ENCODE measurements around the gene CD44. TPM values are rescaled to one million over a fixed set of nuclear protein-coding genes. Genes with fewer than 3 reads are reported as not detected.

Gene CD44
- total RNA-seq, 1 experiment from 2014 or later = 667 TPM

GRCh38 chr11:35237351-35237750, 98.4 kb downstream of the CD44 start:
- DNase-seq (ENCODE audit: low read depth) = no peak

- DNase-seq (ENCODE audit: low read depth) = peak; percentile 45
Observed at GRCh38 chr11:35237860-35238715, 99.1 kb downstream of the CD44 start.

GRCh38 chr11:35238882-35239281, 99.9 kb downstream of the CD44 start:
- no peak for DNase-seq (ENCODE audit: low read depth)

GRCh38 chr11:35239471-35240075, 100.6 kb downstream of the CD44 start:
- DNase-seq (ENCODE audit: low read depth) = no peak

- DNase-seq (ENCODE audit: low read depth) = no peak
Observed at GRCh38 chr11:35241083-35241482, 102.1 kb downstream of the CD44 start.

- no peak for DNase-seq (ENCODE audit: low read depth)
Observed at GRCh38 chr11:35241531-35241930, 102.6 kb downstream of the CD44 start.

GRCh38 chr11:35242412-35243242, 103.7 kb downstream of the CD44 start:
- peak; percentile 69 for DNase-seq (ENCODE audit: low read depth)

GRCh38 chr11:35243774-35244173, 104.8 kb downstream of the CD44 start:
- no peak for DNase-seq (ENCODE audit: low read depth)

- DNase-seq (ENCODE audit: low read depth) = no peak
Observed at GRCh38 chr11:35245056-35245455, 106.1 kb downstream of the CD44 start.

GRCh38 chr11:35245786-35246185, 106.8 kb downstream of the CD44 start:
- DNase-seq (ENCODE audit: low read depth) = no peak

GRCh38 chr11:35246745-35247144, 107.8 kb downstream of the CD44 start:
- no peak for DNase-seq (ENCODE audit: low read depth)

GRCh38 chr11:35247428-35247827, 108.5 kb downstream of the CD44 start:
- DNase-seq (ENCODE audit: low read depth) = no peak

- DNase-seq (ENCODE audit: low read depth) = no peak
Observed at GRCh38 chr11:35247863-35248262, 108.9 kb downstream of the CD44 start.

- no peak for DNase-seq (ENCODE audit: low read depth)
Observed at GRCh38 chr11:35248558-35249323, 109.8 kb downstream of the CD44 start.

GRCh38 chr11:35250192-35250591, 111.2 kb downstream of the CD44 start:
- no peak for DNase-seq (ENCODE audit: low read depth)

- no peak for DNase-seq (ENCODE audit: low read depth)
Observed at GRCh38 chr11:35250621-35251020, 111.7 kb downstream of the CD44 start.

- no peak for DNase-seq (ENCODE audit: low read depth)
Observed at GRCh38 chr11:35253237-35253636, 114.3 kb downstream of the CD44 start.

- DNase-seq (ENCODE audit: low read depth) = no peak
Observed at GRCh38 chr11:35255514-35255913, 116.5 kb downstream of the CD44 start.

GRCh38 chr11:35256296-35256695, 117.3 kb downstream of the CD44 start:
- DNase-seq (ENCODE audit: low read depth) = no peak

GRCh38 chr11:35257281-35257680, 118.3 kb downstream of the CD44 start:
- DNase-seq (ENCODE audit: low read depth) = no peak

- no peak for DNase-seq (ENCODE audit: low read depth)
Observed at GRCh38 chr11:35259529-35259928, 120.6 kb downstream of the CD44 start.

All from M059J (cell line).